Epithelial cell of esophagus (primary cell): Measurements from ENCODE around the gene TMEM44.

Source experiments
- DNase-seq: peaks from one replicate; pipeline ENCODE4 v3.0.0; 2010; ENCODE audit warnings: low read depth
- H3K4me3 ChIP-seq: 2 replicates; pipeline ENCODE4 v1.5.1; 2011; ENCODE audit warnings: mild to moderate bottlenecking, low read length, control low read depth
- TF ChIP-seq, protein P1 (sequence below): IDR thresholded peaks from 2 replicates; pipeline ENCODE4 v1.5.1; 2011; ENCODE audit warnings: low read depth, mild to moderate bottlenecking, low read length, control low read depth, inconsistent platforms; ENCODE audit not compliant: insufficient read depth; ENCODE audit errors: missing control alignments

Gene TMEM44

GRCh38 chr3:194569252-194569651 is 64.0 kb downstream of the TMEM44 start:
- TF ChIP-seq, protein P1, sequence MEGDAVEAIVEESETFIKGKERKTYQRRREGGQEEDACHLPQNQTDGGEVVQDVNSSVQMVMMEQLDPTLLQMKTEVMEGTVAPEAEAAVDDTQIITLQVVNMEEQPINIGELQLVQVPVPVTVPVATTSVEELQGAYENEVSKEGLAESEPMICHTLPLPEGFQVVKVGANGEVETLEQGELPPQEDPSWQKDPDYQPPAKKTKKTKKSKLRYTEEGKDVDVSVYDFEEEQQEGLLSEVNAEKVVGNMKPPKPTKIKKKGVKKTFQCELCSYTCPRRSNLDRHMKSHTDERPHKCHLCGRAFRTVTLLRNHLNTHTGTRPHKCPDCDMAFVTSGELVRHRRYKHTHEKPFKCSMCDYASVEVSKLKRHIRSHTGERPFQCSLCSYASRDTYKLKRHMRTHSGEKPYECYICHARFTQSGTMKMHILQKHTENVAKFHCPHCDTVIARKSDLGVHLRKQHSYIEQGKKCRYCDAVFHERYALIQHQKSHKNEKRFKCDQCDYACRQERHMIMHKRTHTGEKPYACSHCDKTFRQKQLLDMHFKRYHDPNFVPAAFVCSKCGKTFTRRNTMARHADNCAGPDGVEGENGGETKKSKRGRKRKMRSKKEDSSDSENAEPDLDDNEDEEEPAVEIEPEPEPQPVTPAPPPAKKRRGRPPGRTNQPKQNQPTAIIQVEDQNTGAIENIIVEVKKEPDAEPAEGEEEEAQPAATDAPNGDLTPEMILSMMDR = no peak
- DNase-seq = no peak
- H3K4me3 ChIP-seq = no peak overlapping the region

- TF ChIP-seq, protein P1 = no peak
- DNase-seq = no peak
- no peak overlapping the region for H3K4me3 ChIP-seq
Observed at GRCh38 chr3:194565597-194566190, 67.5 kb downstream of the TMEM44 start.

GRCh38 chr3:194562986-194563385 is 70.2 kb downstream of the TMEM44 start:
- no peak overlapping the region for H3K4me3 ChIP-seq
- TF ChIP-seq, protein P1 = no peak
- DNase-seq = no peak

DNA sequence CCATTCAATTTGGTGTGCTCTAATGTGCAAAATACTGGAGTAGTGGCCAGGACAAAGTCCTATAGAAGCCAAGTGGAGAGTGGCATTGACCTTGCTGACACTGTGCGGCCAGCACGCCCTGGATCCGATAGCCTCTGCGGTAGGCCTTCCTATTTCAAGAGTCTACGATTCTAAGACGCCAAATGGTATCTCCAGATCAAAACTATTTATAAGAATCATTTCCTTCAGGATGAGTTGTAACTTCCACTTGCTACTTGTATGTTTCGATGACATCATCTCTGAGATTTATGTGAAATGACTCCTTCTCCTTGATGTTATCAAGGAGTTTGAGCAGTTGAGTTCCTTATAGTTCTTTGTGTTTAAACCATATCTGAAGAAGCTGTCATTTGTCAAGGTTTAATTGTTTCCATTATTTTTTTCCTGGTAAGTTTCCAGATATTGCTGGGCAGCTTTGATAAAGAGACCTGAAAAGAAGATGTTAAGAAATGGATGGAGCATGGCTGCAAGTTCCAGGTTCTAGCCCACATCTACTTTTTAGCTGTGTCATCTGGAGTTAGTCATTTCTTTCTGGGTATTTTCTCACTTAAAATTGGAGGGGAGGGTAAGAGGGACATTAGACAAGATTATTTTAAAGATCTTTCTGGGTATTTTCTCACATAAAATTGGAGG is 71.8 kb downstream of the TMEM44 start:
- peak; percentile 38 for DNase-seq
- TF ChIP-seq, protein P1 = no peak
- no peak overlapping the region for H3K4me3 ChIP-seq

DNA sequence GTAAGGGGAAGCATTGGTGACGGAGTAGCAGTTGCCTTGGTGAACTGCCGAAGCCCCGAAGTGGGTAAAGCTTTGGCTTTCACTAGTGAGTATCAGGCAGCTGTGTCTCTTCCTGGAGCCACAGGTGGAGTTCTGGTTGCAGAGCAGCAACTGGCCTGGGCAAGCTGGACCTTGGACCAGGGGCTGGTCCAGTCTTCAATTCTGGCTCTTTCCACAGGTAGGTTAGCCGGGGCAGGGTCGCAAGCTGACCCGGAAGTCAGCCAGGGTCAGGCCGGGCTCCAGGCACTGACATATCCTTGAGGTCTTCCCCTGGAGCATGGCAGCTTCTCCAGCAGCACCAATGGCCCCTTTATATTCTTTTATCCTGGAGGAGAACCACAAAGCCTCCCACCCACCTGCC is 73.2 kb downstream of the TMEM44 start:
- DNase-seq = no peak
- H3K4me3 ChIP-seq = no peak overlapping the region
- TF ChIP-seq, protein P1 = no peak

DNA sequence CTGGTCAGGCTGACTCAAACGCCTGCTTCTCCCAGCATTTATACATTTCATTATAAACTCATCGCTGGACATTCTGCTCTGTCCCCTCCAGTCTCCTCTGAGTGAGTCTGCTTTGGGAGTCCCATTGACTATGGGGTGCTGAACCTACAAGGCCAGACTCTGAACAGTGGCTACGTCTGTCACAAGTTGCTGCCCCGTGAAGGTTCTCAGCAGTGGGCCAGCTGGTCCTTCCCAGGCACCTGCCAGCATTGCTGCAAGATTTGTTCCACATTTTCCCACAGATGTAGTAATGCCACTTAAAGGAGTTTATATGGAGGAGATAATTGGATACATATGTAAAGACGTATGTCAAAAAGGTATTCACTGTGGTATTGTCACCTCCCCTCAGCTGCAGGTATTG is 73.7 kb downstream of the TMEM44 start:
- no peak for DNase-seq
- TF ChIP-seq, protein P1 = no peak
- no peak overlapping the region for H3K4me3 ChIP-seq
